Activated effector memory CD4-positive, alpha-beta T cell treated with anti-CD3 and anti-CD28 coated beads, Interleukin-2, amount 50 U/mL, for 16 hours (primary cell): ENCODE data around the gene LETM1.

Source experiments
- DNase-seq: peaks from one replicate; pipeline ENCODE4 v3.0.0-alpha.2; 2020

Gene LETM1

GRCh38 chr4:1856071-1856942 lies at the start of gene LETM1:
LETM1 (minus strand) TSS chr4:1856156; CDS start chr4:1855950, 206 bp downstream.
- DNase-seq: peak; percentile 98

- peak; percentile 8 for DNase-seq
Measured at GRCh38 chr4:1904042-1904441, 48.1 kb upstream of the LETM1 start.

GRCh38 chr4:1903035-1903434 lies 47.1 kb upstream of the LETM1 start:
- DNase-seq: peak; percentile 51

GRCh38 chr4:1902243-1902642 lies 46.3 kb upstream of the LETM1 start:
- DNase-seq: peak; percentile 24

GRCh38 chr4:1901127-1901526 lies 45.2 kb upstream of the LETM1 start:
- DNase-seq: peak; percentile 27

- peak; percentile 43 for DNase-seq
Measured at GRCh38 chr4:1900624-1901023, 44.7 kb upstream of the LETM1 start.

GRCh38 chr4:1900087-1900433 lies 44.1 kb upstream of the LETM1 start:
- no peak for DNase-seq

GRCh38 chr4:1899149-1900086 lies 43.5 kb upstream of the LETM1 start:
- DNase-seq: peak; percentile 88

- DNase-seq: no peak
Measured at GRCh38 chr4:1898681-1899080, 42.7 kb upstream of the LETM1 start.

- DNase-seq: peak; percentile 50
Measured at GRCh38 chr4:1898007-1898406, 42.1 kb upstream of the LETM1 start.

- DNase-seq: no peak
Measured at GRCh38 chr4:1896658-1896991, 40.7 kb upstream of the LETM1 start.

GRCh38 chr4:1895971-1896657 lies 40.2 kb upstream of the LETM1 start:
- DNase-seq: no peak

GRCh38 chr4:1890979-1891570 lies 35.1 kb upstream of the LETM1 start:
- DNase-seq: peak; percentile 10

GRCh38 chr4:1887052-1887451 lies 31.1 kb upstream of the LETM1 start:
- DNase-seq: peak; percentile 9

- peak; percentile 33 for DNase-seq
Measured at GRCh38 chr4:1885414-1885813, 29.5 kb upstream of the LETM1 start.

GRCh38 chr4:1883583-1883982 lies 27.6 kb upstream of the LETM1 start:
- peak; percentile 36 for DNase-seq

GRCh38 chr4:1882850-1883271 lies 26.9 kb upstream of the LETM1 start:
- DNase-seq: no peak

- DNase-seq: no peak
Measured at GRCh38 chr4:1880332-1880731, 24.4 kb upstream of the LETM1 start.

GRCh38 chr4:1879485-1879884 lies 23.5 kb upstream of the LETM1 start:
- no peak for DNase-seq

- no peak for DNase-seq
Measured at GRCh38 chr4:1874201-1874600, 18.2 kb upstream of the LETM1 start.

- DNase-seq: no peak
Measured at GRCh38 chr4:1873776-1874175, 17.8 kb upstream of the LETM1 start.

GRCh38 chr4:1873291-1873690 lies 17.3 kb upstream of the LETM1 start:
- no peak for DNase-seq

- DNase-seq: no peak
Measured at GRCh38 chr4:1872870-1873269, 16.9 kb upstream of the LETM1 start.
